GM18526 (cell line): Measurements from ENCODE around the gene PPP2R2B.

Experiments used
- POLR2A ChIP-seq: IDR thresholded peaks from 3 replicates; pipeline ENCODE4 v1.6.1; 2011; ENCODE audit not compliant: insufficient read length; ENCODE audit errors: extremely low read depth

Gene PPP2R2B

GRCh38 chr5:146878476-146879172, at the start of gene PPP2R2B:
TSS of gene PPP2R2B (minus strand) at chr5:146878757.
- no peak for TF ChIP-seq POLR2A

- TF ChIP-seq POLR2A = no peak
Observed at GRCh38 chr5:146924132-146924531, 45.6 kb upstream of the PPP2R2B start.

- no peak for TF ChIP-seq POLR2A
Observed at GRCh38 chr5:146921225-146921624, 42.7 kb upstream of the PPP2R2B start.

GRCh38 chr5:146920351-146920881, 41.9 kb upstream of the PPP2R2B start:
- no peak for TF ChIP-seq POLR2A

- no peak for TF ChIP-seq POLR2A
Observed at GRCh38 chr5:146919304-146919703, 40.7 kb upstream of the PPP2R2B start.

- TF ChIP-seq POLR2A = no peak
Observed at GRCh38 chr5:146917931-146918330, 39.4 kb upstream of the PPP2R2B start.

GRCh38 chr5:146912874-146913273, 34.3 kb upstream of the PPP2R2B start:
- TF ChIP-seq POLR2A = no peak

GRCh38 chr5:146910239-146910638, 31.7 kb upstream of the PPP2R2B start:
- TF ChIP-seq POLR2A = no peak

GRCh38 chr5:146909255-146910068, 30.9 kb upstream of the PPP2R2B start:
- no peak for TF ChIP-seq POLR2A

- TF ChIP-seq POLR2A = no peak
Observed at GRCh38 chr5:146906803-146907202, 28.2 kb upstream of the PPP2R2B start.

GRCh38 chr5:146904890-146905289, 26.3 kb upstream of the PPP2R2B start:
- no peak for TF ChIP-seq POLR2A

GRCh38 chr5:146903789-146904188, 25.2 kb upstream of the PPP2R2B start:
- no peak for TF ChIP-seq POLR2A

GRCh38 chr5:146902471-146902870, 23.9 kb upstream of the PPP2R2B start:
- TF ChIP-seq POLR2A = no peak

GRCh38 chr5:146897061-146897460, 18.5 kb upstream of the PPP2R2B start:
- no peak for TF ChIP-seq POLR2A

GRCh38 chr5:146894753-146895521, 16.4 kb upstream of the PPP2R2B start:
- no peak for TF ChIP-seq POLR2A
